Glomerular visceral epithelial cell (primary cell): ENCODE results near the gene NTSR1.

ENCODE experiments used
- DNase-seq: peaks from one replicate; pipeline ENCODE4 v3.0.0-alpha.2; 2016; ENCODE audit errors: extremely low spot score

NTSR1 gene

DNA sequence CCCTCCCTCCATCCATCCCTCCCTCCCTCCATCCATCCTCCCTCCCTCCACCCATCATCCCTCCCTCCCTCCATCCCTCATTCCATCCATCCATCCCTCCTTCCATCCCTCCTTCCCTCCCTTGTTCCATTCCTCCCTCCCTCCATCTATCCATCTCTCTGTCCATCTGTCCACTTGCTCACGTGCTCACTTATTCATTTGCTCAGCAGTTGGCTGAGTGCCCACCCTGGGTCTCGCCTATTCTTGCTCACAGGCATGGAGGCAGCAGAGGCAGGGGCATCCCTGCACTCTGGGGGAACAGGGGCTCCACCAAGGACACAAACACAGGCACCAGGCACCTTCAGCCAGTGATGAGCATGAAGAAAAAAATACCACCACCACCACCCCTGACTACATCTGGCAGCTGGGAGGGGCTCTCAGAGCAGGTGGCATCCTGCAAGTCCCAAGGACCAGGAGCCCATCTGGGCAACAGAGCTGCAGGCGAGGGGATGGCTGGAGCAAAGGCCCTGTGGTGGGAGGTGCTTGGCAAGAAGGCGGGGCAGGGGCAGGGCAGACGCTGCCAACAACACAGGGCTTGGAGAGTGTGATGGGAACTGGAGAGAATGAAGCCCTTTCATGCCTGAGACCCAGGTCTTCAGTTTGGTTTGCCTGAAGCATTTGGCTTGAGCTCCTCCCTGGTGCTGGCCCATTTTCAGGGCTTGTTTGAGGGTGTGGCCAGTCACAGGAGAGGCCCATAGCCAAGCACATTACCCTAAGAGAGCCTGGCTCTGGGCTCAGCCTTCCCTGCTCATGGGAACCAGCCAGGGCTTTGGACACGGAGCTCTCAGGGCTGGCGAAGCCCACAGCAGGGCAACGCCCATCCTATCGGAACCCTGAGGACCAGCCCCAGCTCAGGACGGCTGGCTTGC, 47.4 kb downstream of the NTSR1 start:
- no peak for DNase-seq

GRCh38 chr20:62758226-62758912, 49.7 kb downstream of the NTSR1 start:
- no peak for DNase-seq

GRCh38 chr20:62759981-62760431, 51.4 kb downstream of the NTSR1 start:
- no peak for DNase-seq

GRCh38 chr20:62760471-62760855, 51.8 kb downstream of the NTSR1 start:
- DNase-seq = no peak

DNA sequence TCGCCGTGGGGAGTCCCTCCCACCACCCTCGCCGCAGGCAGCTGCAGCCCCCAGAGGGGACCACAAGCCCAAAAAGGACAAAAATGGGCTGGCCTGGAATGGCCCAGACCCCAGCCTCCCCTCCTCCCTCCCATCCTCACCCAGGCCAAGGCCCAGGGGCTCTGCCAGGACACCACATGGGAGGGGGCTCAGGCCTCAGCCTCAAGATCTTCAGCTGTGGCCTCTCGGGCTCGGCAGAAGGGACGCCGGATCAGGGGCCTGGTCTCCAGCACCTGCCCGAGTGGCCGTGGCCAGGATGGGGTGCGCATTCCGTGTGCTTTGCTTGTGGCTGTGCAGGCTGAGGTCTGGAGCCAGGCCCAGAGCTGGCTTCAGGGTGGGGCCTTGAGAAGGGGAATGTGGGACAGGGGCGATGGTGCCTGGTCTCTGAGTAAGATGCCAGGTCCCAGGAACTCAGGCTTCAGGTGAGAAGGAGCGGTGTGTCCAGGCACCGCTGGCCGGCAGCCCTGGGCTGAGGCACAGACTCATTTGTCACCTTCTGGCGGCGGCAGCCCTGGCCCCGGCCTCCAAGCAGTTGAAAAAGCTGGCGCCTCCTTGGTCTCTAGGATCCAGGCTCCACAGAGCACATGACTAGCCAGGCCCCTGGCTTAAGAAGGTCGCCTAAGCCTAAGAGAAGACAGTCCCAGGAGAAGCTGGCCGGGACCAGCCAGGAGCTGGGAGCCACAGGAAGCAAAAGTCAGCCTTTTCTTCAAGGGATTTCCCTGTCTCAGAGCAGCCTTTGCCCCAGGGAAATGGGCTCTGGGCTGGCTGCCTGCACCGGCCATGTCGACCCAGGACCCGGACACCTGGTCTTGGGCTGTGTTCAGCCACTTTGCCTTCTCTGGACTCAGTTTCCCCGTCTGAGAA, 52.5 kb downstream of the NTSR1 start:
- no peak for DNase-seq

- DNase-seq = no peak
These were observed 53.1 kb downstream of the NTSR1 start for GRCh38 chr20:62761759-62762131.

GRCh38 chr20:62762376-62762775, 53.7 kb downstream of the NTSR1 start:
- no peak for DNase-seq

DNA sequence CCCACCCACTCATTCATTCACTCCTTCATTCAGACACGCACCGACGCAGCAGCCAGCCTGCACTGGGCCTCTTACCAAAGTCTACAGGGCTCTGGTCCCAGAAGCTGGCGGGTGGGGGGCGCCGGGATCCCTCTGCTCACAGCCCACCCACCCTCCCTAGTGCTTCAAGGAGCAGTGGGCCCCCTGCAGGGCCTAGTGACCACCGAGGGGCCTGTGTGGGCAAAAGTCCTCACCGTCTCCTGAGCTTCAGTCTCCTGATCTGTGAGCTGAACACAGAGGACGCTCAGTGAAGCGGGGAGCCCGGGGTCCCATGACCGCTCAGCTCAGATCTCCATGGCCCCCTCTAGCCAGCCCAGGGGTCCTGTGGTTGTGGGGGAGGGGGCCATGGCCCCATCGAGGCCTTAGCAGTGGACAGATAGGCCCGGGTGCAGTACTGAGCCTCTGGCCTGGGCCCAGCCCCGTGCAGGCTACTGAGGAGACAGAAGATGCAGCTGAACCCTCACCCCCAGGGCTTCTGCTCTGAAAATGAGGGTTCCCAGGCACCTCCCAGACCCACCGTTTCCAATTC, 54.2 kb downstream of the NTSR1 start:
- DNase-seq = no peak

- no peak for DNase-seq
These were observed 54.8 kb downstream of the NTSR1 start for GRCh38 chr20:62763404-62763803.

- DNase-seq = no peak
These were observed 55.7 kb downstream of the NTSR1 start for GRCh38 chr20:62764156-62764935.

DNA sequence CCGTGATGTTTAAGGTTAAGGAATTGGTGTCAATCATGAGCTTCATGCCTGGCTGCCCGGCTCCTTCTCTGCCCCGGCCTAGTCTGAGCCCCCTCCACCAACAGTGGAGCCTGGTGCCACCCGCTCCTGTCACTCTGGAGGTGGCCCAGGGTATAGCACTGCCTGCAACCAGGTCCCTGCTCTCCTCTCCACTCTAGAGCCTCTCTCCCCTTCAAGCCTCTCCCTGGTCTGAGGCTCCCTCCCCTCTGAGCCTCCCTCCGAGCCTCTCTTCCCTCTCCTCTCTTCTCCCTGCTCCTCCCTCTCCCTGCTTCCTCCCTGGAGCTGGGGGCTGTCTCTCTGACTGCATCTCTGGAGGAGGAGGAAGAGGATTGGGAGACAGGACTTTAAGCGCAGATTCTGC, 56.4 kb downstream of the NTSR1 start:
- DNase-seq = no peak

DNA sequence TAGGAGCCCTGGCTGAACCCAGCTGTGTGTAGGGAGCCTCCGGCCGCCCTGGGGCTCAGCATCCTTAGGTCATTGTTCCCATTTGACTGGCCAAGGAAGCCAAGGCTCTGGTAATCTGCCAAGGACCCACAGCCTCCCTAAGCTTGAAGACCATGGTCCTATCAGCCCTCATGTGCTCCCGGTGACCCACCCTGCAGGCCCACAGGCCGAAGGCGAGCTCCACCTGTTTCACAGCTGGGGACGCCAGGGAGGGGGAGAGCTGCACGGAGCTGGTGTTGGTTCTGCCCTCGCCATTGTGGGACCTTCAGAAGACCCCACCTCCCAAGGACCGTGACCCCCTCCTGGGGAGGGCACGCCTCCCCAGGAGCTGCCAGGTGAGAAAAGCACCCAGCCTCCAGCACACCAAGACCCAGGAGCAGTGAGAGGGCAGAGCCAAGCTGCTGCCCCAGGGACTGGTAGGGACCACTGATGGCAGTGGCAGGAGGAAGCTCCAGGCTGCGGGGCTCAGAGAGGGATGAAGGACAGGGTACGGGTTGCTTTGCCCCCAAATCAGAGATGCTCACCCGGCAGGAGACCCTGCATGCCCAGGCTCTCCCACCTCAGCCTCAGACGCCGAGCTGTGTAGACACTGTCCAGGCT, 56.9 kb downstream of the NTSR1 start:
- no peak for DNase-seq

DNA sequence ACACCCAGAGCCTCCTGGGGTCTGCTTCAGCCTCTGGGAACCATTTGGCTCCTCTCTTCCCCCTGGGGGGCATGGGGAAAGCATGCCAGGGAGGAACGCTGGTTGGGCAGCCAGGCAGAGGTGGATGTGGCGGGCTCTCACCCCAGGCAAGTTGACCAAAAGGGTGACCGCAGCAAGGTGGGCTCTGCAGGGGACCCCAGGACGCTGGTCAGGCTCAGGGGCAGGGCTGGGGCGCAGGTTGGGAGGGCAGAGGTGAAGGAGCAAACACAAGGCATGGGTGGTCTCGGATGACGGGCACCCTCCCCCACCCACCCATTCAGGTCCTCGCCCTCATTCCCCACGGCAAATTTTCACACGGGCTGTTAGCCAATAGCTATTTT, 57.4 kb downstream of the NTSR1 start:
- DNase-seq = no peak

DNA sequence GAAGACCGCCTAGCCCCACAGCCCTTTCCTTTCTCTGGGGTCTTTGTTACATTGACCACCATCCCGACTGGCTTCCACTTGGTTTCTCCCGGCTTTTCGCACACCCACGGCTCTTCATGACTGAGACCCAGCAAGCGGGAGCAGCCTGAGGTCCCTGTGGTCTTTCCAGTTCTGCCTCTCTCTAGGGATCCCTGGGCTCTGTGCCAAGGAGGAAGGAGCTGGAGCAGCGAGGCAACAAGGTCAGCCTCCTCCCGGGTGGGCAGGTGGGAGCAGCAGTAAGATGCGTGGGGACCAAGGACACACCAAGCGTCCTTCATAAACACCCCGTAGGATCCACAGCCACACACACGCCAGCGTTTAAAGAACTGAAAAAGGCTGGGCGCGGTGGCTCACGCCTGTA, 58.1 kb downstream of the NTSR1 start:
- DNase-seq = no peak

DNA sequence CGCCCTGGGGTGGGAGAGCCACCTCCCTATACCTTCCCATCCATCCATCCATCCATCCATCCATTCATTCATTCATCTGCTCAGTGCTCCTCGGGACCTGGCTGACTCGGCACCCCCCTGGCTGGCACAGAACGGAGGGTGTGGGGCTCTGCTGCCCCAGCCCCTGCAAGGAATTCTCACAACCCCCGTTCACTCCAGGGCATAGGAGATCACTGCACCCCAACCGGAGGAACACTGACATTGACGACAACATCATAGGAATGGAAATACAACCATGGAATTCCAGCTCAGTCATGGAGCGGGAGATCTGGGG, 59.6 kb downstream of the NTSR1 start:
- no peak for DNase-seq

DNA sequence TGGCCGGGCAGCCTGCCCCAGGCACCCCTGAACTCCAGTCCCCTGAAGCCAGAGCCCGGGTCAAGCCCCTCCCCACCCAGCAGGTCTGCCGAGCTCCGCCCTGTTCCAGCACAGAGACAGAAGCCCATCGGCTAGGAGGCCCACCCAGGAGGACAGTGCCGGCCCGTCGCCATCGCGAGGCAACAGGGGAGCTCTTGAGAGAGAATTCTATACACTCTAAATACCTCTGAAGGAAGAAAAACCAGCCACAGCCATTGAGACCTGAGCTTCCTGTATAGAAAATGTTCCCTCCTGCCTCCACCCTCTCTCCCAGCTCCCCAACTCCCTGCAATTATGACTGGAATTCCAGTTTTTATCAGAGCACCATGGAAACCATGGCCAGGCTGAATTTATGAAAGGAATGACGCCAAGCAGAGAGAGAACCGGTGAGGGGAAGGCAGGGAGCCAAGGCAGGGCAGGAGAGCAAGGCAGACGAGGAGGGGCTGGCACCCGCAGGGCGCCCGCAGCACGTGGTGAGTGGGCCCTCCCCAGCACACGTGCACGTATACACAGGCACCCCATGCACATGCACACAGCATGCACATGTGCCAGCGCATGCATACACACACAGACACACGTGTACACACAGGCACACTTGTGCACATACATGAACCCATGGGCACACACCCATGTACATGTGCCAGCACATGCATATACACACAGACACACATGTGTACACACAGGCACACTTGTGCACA, 60.1 kb downstream of the NTSR1 start:
- no peak for DNase-seq

- no peak for DNase-seq
These were observed 60.9 kb downstream of the NTSR1 start for GRCh38 chr20:62769346-62770071.

GRCh38 chr20:62770111-62770910, 61.7 kb downstream of the NTSR1 start:
- DNase-seq = no peak

GRCh38 chr20:62770916-62771315, 62.3 kb downstream of the NTSR1 start:
- no peak for DNase-seq
